CD14-positive monocyte (primary cell): Measurements from ENCODE around the gene ZC3H4. TPM values are rescaled to one million over a fixed set of nuclear protein-coding genes. Genes with fewer than 3 reads are reported as not detected.

Experiments
- DNase-seq, 3 donors: peaks; one replicate each; pipeline ENCODE4 v3.0.0-alpha.2; 2011 to 2022
- H2AFZ ChIP-seq: 2 replicates; pipeline ENCODE4 v1.6.0; 2012; ENCODE audit warnings: mild to moderate bottlenecking, low read depth, low read length, inconsistent platforms; ENCODE audit not compliant: insufficient read depth, poor library complexity, severe bottlenecking
- H3K27ac ChIP-seq, 2 donors: 1 replicate in 1 of 2; 2 replicates in 1 of 2; pipeline ENCODE4 v1.5.1; 2012 to 2013; ENCODE audit warnings: low read length in 2 of 2, control low read depth in 1 of 2, inconsistent platforms in 1 of 2, low read depth in 1 of 2, mild to moderate bottlenecking in 1 of 2
- H3K27me3 ChIP-seq, 2 donors: one replicate each; pipeline versions ENCODE4 v1.6.0 to v1.6.1; 2011 to 2013; ENCODE audit warnings: low read length in 2 of 2; ENCODE audit not compliant: control insufficient read depth in 2 of 2, insufficient read depth in 2 of 2
- H3K36me3 ChIP-seq, 2 donors: replicated peaks in 1 of 2; 1 replicate in 1 of 2; 2 replicates in 1 of 2; pipeline versions ENCODE4 v1.5.1 to v1.6.1; 2012 to 2013; ENCODE audit warnings: low read length in 2 of 2, control low read depth in 1 of 2, inconsistent platforms in 1 of 2, mild to moderate bottlenecking in 1 of 2; ENCODE audit not compliant: insufficient read depth in 2 of 2, control insufficient read depth in 1 of 2
- H3K4me1 ChIP-seq, 2 donors: 1 replicate in 1 of 2; 2 replicates in 1 of 2; pipeline versions ENCODE4 v1.5.1 to v1.6.1; 2012 to 2013; ENCODE audit warnings: low read length in 2 of 2, control low read depth in 1 of 2, inconsistent platforms in 1 of 2, mild to moderate bottlenecking in 1 of 2, moderate library complexity in 1 of 2; ENCODE audit not compliant: insufficient read depth in 2 of 2, control insufficient read depth in 1 of 2
- H3K4me2 ChIP-seq: replicated peaks from 2 replicates; pipeline ENCODE3; 2012; ENCODE audit warnings: low read length, moderate library complexity, mild to moderate bottlenecking; ENCODE audit not compliant: poor library complexity, severe bottlenecking; ENCODE audit errors: extremely low read depth
- H3K4me3 ChIP-seq, 3 experiments: fragments of 200-600 bp in 1 of 3; sonication (generic) in 1 of 3; replicated peaks in 1 of 3; 1 replicate in 2 of 3; 2 replicates in 1 of 3; pipeline ENCODE4 v1.5.1; 2011 to 2013; ENCODE audit warnings: low read length in 3 of 3, mild to moderate bottlenecking in 3 of 3, control low read depth in 2 of 3, low read depth in 2 of 3, inconsistent platforms in 1 of 3, moderate library complexity in 1 of 3
- H3K79me2 ChIP-seq: 2 replicates; pipeline ENCODE4 v1.6.0; 2012; ENCODE audit warnings: mild to moderate bottlenecking, control low read depth, inconsistent platforms, low read length, moderate library complexity; ENCODE audit not compliant: insufficient read depth
- H3K9ac ChIP-seq: 2 replicates; pipeline ENCODE4 v1.6.0; 2017; ENCODE audit warnings: low read length, mild to moderate bottlenecking; ENCODE audit not compliant: insufficient read depth, poor library complexity, severe bottlenecking
- H3K9me3 ChIP-seq, 2 donors: replicated peaks in 1 of 2; 1 replicate in 1 of 2; 2 replicates in 1 of 2; pipeline versions ENCODE4 v1.5.1 to v1.6.1; 2012 to 2013; ENCODE audit warnings: low read length in 2 of 2, control low read depth in 1 of 2; ENCODE audit not compliant: control insufficient read depth in 1 of 2, insufficient read depth in 1 of 2
- H4K20me1 ChIP-seq: 2 replicates; pipeline ENCODE4 v1.6.0; 2012; ENCODE audit warnings: mild to moderate bottlenecking, low read length, control low read depth, moderate library complexity; ENCODE audit not compliant: insufficient read depth
- H3K27ac Mint-ChIP-seq, 7 donors: one replicate each; pipeline ENCODE4 v1.8.0; 2020; ENCODE audit warnings: mild to moderate bottlenecking in 7 of 7, mixed read lengths in 7 of 7, moderate library complexity in 6 of 7, inconsistent platforms in 2 of 7
- H3K27me3 Mint-ChIP-seq, 3 donors: one replicate each; pipeline ENCODE4 v1.8.0; 2021 to 2022; ENCODE audit warnings: low read depth in 3 of 3, mild to moderate bottlenecking in 3 of 3, mixed read lengths in 3 of 3, moderate library complexity in 3 of 3, inconsistent platforms in 1 of 3
- H3K36me3 Mint-ChIP-seq, 2 donors: one replicate each; pipeline ENCODE4 v1.8.0; 2020; ENCODE audit warnings: mixed read lengths in 2 of 2, inconsistent platforms in 1 of 2, mild to moderate bottlenecking in 1 of 2
- H3K4me1 Mint-ChIP-seq: one replicate; pipeline ENCODE4 v1.8.0; 2020; ENCODE audit warnings: mild to moderate bottlenecking, mixed read lengths
- H3K4me3 Mint-ChIP-seq, 2 donors: one replicate each; pipeline ENCODE4 v1.8.0; 2020; ENCODE audit warnings: mild to moderate bottlenecking in 2 of 2, mixed read lengths in 2 of 2, moderate library complexity in 1 of 2
- H3K9me3 Mint-ChIP-seq, 7 donors: one replicate each; pipeline ENCODE4 v1.8.0; 2020 to 2022; ENCODE audit warnings: mixed read lengths in 7 of 7, mild to moderate bottlenecking in 6 of 7, moderate library complexity in 6 of 7, inconsistent platforms in 2 of 7
- CTCF ChIP-seq: fragments of 200-600 bp; IDR thresholded peaks from one replicate; pipeline ENCODE4 v1.8.0; 2022; ENCODE audit warnings: antibody characterized with exemption, mild to moderate bottlenecking
- WGBS: methylation state at CpG from one replicate; pipeline ENCODE4 v1.1.5; 2013; ENCODE audit warnings: missing lambda C conversion rate; ENCODE audit not compliant: insufficient coverage; 5-methylcytosine and 5-hydroxymethylcytosine counted together
- intact Hi-C, 2 donors: fragments of 100-400 bp; cut with micrococcal nuclease; formaldehyde crosslinking; loops; one replicate each; pipeline versions ENCODE4 v1.15.0 to v1.15.1; 2023
- polyA plus RNA-seq, 3 donors: library from polyadenylated mRNA; depleted of rRNA in 1 of 3; unstranded in 2 of 3; stranded (reverse) in 1 of 3; fragments of 300-500 nt in 2 of 3; fragments of >200 nt in 1 of 3; fragmentation: Illumina TruSeq in 2 of 3; gene quantifications; 1 replicate in 2 of 3; 2 replicates in 1 of 3; pipeline ENCODE4 v1.2.3, GENCODE V29; 2012 to 2021

ZC3H4 gene
- polyA plus RNA-seq, 3 donors, result 0.24 to 9.9 (median 0.60) TPM

DNA sequence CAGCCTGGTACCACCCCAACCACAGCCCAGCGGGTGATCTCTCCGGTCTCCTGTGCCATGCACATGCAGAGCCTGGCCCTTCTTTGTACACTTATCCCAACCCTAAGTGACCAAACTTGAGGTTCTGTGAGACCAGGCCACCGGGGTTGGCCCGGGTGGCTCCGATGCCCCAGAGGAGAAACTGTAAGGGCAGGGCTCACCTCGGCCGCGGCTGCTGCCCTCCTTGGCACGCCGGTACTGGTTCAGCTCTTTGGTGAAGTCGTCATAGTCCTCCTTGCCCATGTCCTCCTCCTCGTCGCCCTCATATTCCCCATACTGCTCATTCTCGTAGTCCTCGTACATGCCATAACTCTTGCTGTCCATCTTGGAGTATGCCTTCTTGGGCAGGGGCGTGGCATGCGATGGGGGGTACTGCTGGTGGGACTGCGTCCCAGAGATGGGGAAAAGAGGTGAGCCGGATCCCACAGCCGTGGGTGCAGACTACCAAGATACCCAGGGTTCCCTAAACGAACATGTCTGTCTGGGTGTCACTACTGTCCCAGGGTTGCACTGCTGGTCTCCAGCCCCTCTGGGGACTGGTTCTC is 23.7 kb downstream of the ZC3H4 start:
- Histone ChIP-seq H3K4me3 (no peak overlapping the region), H3K79me2 (peaks cover 24% of the 10 kb centered on the region), H3K9me3 (no peaks in the 10 kb centered on the region), H3K9ac (no peak overlapping the region), H3K27ac (peak overlapping the region in 1 of 2 donors; percentile 31), H2AFZ (no peak overlapping the region), H3K4me1 (no peaks in the 10 kb centered on the region), H3K4me2 (no peak overlapping the region), H4K20me1 (peaks cover 33% of the 10 kb centered on the region), H3K36me3 (peaks cover 75 to 96% of the 10 kb centered on the region in 2 donors), H3K27me3 (no peaks in the 10 kb centered on the region)
- Mint-ChIP-seq H3K27me3 (peaks cover 0 to 2% (median 0%) of the 10 kb centered on the region in 3 donors), H3K9me3 (no peaks in the 10 kb centered on the region), H3K4me1 (no peaks in the 10 kb centered on the region), H3K4me3 (no peak overlapping the region), H3K36me3 (peaks cover 76 to 98% of the 10 kb centered on the region in 2 donors), H3K27ac (peak overlapping the region in 4 of 7 donors; percentile 32 to 46 (median 39))
- intact Hi-C loops, result no loop called here
- DNase-seq, result no peak
- WGBS, result 96% methylated on average over 18 of the region's 21 CpGs
- no peak for TF ChIP-seq CTCF

GRCh38 chr19:47086280-47086679 is 27.3 kb downstream of the ZC3H4 start:
- peaks cover 4% of the 10 kb centered on the region for H3K79me2 ChIP-seq

More at GRCh38 chr19:47086280-47086679, 27.3 kb downstream of the ZC3H4 start:
- TF ChIP-seq CTCF, result no peak
- Mint-ChIP-seq H3K36me3 (peaks cover 82 to 100% of the 10 kb centered on the region in 2 donors), H3K27me3 (peaks cover 0 to 2% (median 0%) of the 10 kb centered on the region in 3 donors), H3K4me3 (no peak overlapping the region), H3K27ac (peak overlapping the region in 3 of 7 donors; percentile 18 to 65 (median 30)), H3K4me1 (no peaks in the 10 kb centered on the region), H3K9me3 (no peaks in the 10 kb centered on the region)
- intact Hi-C loops, result no loop called here
- H3K4me2 ChIP-seq, result no peak overlapping the region
- H3K36me3 ChIP-seq, result peaks cover 85 to 99% of the 10 kb centered on the region in 2 donors
- H2AFZ ChIP-seq, result no peak overlapping the region
- H3K9ac ChIP-seq, result no peak overlapping the region
- no peaks in the 10 kb centered on the region for H3K27me3 ChIP-seq
- no peak for DNase-seq
- no peak overlapping the region for H3K27ac ChIP-seq
- H3K4me1 ChIP-seq, result no peaks in the 10 kb centered on the region
- WGBS, result 97% methylated on average over 17 of the region's 17 CpGs
- peaks cover 21% of the 10 kb centered on the region for H4K20me1 ChIP-seq
- no peaks in the 10 kb centered on the region for H3K9me3 ChIP-seq
- H3K4me3 ChIP-seq, result no peak overlapping the region
